H1 (cell line): ENCODE data around the gene KLHL15. TPM values are rescaled to one million over a fixed set of nuclear protein-coding genes. Genes with fewer than 3 reads are reported as not detected.

ENCODE experiments used
- EP300 ChIP-seq, 2 experiments: IDR thresholded peaks; 1 replicate in 1 of 2; 2 replicates in 1 of 2; pipeline ENCODE4 v1.6.1; 2011 to 2012; ENCODE audit warnings: low read depth in 2 of 2, low read length in 2 of 2, mild to moderate bottlenecking in 2 of 2, borderline replicate concordance in 1 of 2, inconsistent platforms in 1 of 2, moderate library complexity in 1 of 2
- RNF2 ChIP-seq: fragments of 200-900, 300-1000 bp; sonication (generic); IDR thresholded peaks from 2 replicates; pipeline ENCODE4 v1.7.1; 2016; ENCODE audit warnings: borderline replicate concordance, low read depth, mild to moderate bottlenecking, antibody characterized with exemption, low read length; ENCODE audit not compliant: poor library complexity, severe bottlenecking; ENCODE audit errors: missing control alignments
- polyA plus RNA-seq, 7 experiments: library from polyadenylated mRNA; depleted of rRNA in 3 of 7; stranded (reverse) in 5 of 7; unstranded in 2 of 7; fragments of >200 nt in 5 of 7; fragments of 200-250 nt in 2 of 7; gene quantifications; 1 replicate in 5 of 7; 2 replicates in 1 of 7; 4 replicates in 1 of 7; pipeline versions ENCODE4 v1.2.1 to v1.2.3, GENCODE V29; 2011 to 2013; ENCODE audit warnings: missing spikeins in 2 of 7, mixed read lengths in 2 of 7
- total RNA-seq: library from RNA; stranded (reverse); fragmentation: NEBNext Ultra II Directional; extraction: Animal tissue kit (Norgen Biotek cat#: 25700); gene quantifications from 2 replicates; pipeline ENCODE4 v1.2.1, GENCODE V29; 2021

Gene KLHL15
- total and polyA plus RNA-seq, 2 of the 8 experiments (the other 6 are each of a cell fraction or from before 2014, with no cell fraction given) = 3.7 to 8.9 TPM

DNA sequence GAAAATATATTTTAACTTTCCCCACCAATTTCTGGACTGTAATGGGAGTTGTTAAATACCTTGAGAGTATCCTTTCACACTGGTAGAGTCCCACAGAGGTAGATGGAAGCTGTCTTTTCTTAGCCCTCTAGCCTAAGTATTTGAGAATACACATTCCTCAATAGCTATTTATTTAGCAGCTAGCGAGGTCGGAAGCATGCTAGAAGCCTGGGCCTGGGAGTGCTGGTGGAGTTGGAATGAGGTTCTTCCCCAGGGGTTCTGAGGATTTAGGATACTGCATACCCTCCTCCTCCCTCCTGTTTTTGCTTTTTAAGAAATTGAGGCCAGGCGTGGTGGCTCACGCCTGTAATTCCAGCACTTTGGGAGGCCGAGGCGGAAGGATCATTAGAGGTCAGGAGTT is 999 bp upstream of the KLHL15 start (continued):
- no peak for TF ChIP-seq RNF2
- no peak for TF ChIP-seq EP300 (IDR thresholded peaks at IDR 0.05; ENCODE audit: borderline replicate concordance in 1 of 2, low read depth in 2 of 2, low read length in 2 of 2)
